Neural cell (in vitro differentiated cells): ENCODE results near the gene DLG5.

Source experiments
- CTCF ChIP-seq: fragments of 450-650 bp; IDR thresholded peaks from 2 replicates; pipeline ENCODE4 v1.5.1; 2014; ENCODE audit warnings: antibody characterized with exemption, mild to moderate bottlenecking, moderate library complexity; ENCODE audit not compliant: poor library complexity, severe bottlenecking
- EZH2 ChIP-seq: fragments of 200-600, 300-800 bp; shearing (Covaris generic), sonication (generic); IDR thresholded peaks from 2 replicates; pipeline ENCODE4 v1.6.1; 2014; ENCODE audit warnings: antibody characterized with exemption, low read length, borderline replicate concordance, mild to moderate bottlenecking; ENCODE audit not compliant: insufficient read depth, poor library complexity, severe bottlenecking
- POLR2AphosphoS5 ChIP-seq: IDR thresholded peaks from 2 replicates; pipeline ENCODE4 v1.6.1; 2012
- REST ChIP-seq: IDR thresholded peaks from 2 replicates; pipeline ENCODE4 v1.6.1; 2012; ENCODE audit warnings: borderline replicate concordance
- TAF1 ChIP-seq: IDR thresholded peaks from 2 replicates; pipeline ENCODE4 v1.6.1; 2012; ENCODE audit warnings: low read depth

GRCh38 chr10:77861366-77861765, 65.2 kb downstream of the DLG5 start:
- TF ChIP-seq CTCF, result no peak
- TF ChIP-seq EZH2, result no peak
- TF ChIP-seq REST, result no peak
- TF ChIP-seq POLR2AphosphoS5, result no peak
- no peak for TF ChIP-seq TAF1
